ENCODE measurements around the gene CASTOR2. TPM values are rescaled to one million over a fixed set of nuclear protein-coding genes. Genes with fewer than 3 reads are reported as not detected.
"Not testable (repeated sequence)": the region's sequence is repeated elsewhere in the genome, so short reads cannot be mapped to it uniquely, and the experiment has no call there.

CASTOR2 gene
- total RNA-seq = 10 to 100 TPM; 14.3 to 48.4 (median 21.7) TPM
- 1 to 10 TPM in 2 of 3 donors, under 1 TPM in 1; 0.47 to 3.6 (median 2.0) TPM for polyA plus RNA-seq
- long read RNA-seq, donor 1, partial matches to known transcripts = 9 of 11 reads
- long read RNA-seq, donor 1, other reads (novel, unspliced or antisense) = 0 of 11 reads
- long read RNA-seq, donor 2, transcript CASTOR2-201 (9 exons, 1,257 nt) = major isoform, 6 of 26 reads
- long read RNA-seq, donor 2, partial matches to known transcripts = 20 of 26 reads
- long read RNA-seq, donor 2, other reads (novel, unspliced or antisense) = 0 of 26 reads
- long read RNA-seq, donor 3, partial matches to known transcripts = 0 of 1 reads
- long read RNA-seq, donor 3, other reads (novel, unspliced or antisense) = 0 of 1 reads
- long read RNA-seq, donor 4 = 0 reads
- long read RNA-seq, donor 5, partial matches to known transcripts = 0 of 5 reads
- long read RNA-seq, donor 5, other reads (novel, unspliced or antisense) = 1 of 5 reads
- long read RNA-seq, donor 6 = 0 reads
- long read RNA-seq, donor 7, partial matches to known transcripts = 0 of 3 reads
- long read RNA-seq, donor 7, other reads (novel, unspliced or antisense) = 0 of 3 reads
- long read RNA-seq, donor 8 = 0 reads
- long read RNA-seq, donor 9, partial matches to known transcripts = 5 of 5 reads
- long read RNA-seq, donor 9, other reads (novel, unspliced or antisense) = 0 of 5 reads
- long read RNA-seq, donor 10, partial matches to known transcripts = 8 of 9 reads
- long read RNA-seq, donor 10, other reads (novel, unspliced or antisense) = 0 of 9 reads

GRCh38 chr7:74964511-74965119 lies at the start of gene CASTOR2:
Gene CASTOR2 (plus strand): TSS chr7:74964705. CDS start chr7:74964986, 281 bp downstream.
- peak; percentile 64 to 93 (median 76) for DNase-seq

GRCh38 chr7:74922321-74922890 lies 42.1 kb upstream of the CASTOR2 start:
- intact Hi-C loops (cut with DNase I) = not testable (repeated sequence)
- 46 to 85% (median 68%) methylated on average over 4 to 8 of the region's 10 CpGs for WGBS, 4 donors

More at GRCh38 chr7:74964511-74965119, at the start of gene CASTOR2:
- H3K36me3 ChIP-seq (replicated peaks in 1 of 2); H3K4me1 ChIP-seq (replicated peaks in 1 of 2); H3K27me3 ChIP-seq; intact Hi-C loops (cut with DNase I); H3K9me3 ChIP-seq (replicated peaks in 1 of 3): not testable (repeated sequence)
- WGBS, 4 donors = 0 to 1% methylated on average over 11 of the region's 84 CpGs; no CpG with 5 or more reads in 2 of the 4 donors
- Histone ChIP-seq H3K27ac (peak within 1 kb of the TSS in 1 of 5 donors; percentile 29), H3K4me3 (peak within 1 kb of the TSS in 1 of 4 donors; percentile 34)

GRCh38 chr7:74923644-74924043 lies 40.9 kb upstream of the CASTOR2 start:
- H3K27ac ChIP-seq; intact Hi-C loops (cut with DNase I); H3K4me1 ChIP-seq (replicated peaks in 1 of 2); DNase-seq; H3K27me3 ChIP-seq; H3K36me3 ChIP-seq (replicated peaks in 1 of 2); H3K4me3 ChIP-seq; H3K9me3 ChIP-seq (replicated peaks in 1 of 3): not testable (repeated sequence)
- WGBS, 4 donors = 88 to 100% (median 95%) methylated on average over 1 of the region's 1 CpG

More at GRCh38 chr7:74922321-74922890, 42.1 kb upstream of the CASTOR2 start:
- H3K27me3 ChIP-seq; H3K4me1 ChIP-seq (replicated peaks in 1 of 2); DNase-seq; H3K4me3 ChIP-seq; H3K27ac ChIP-seq; H3K36me3 ChIP-seq (replicated peaks in 1 of 2); H3K9me3 ChIP-seq (replicated peaks in 1 of 3): not testable (repeated sequence)

GRCh38 chr7:74926968-74927367 lies 37.5 kb upstream of the CASTOR2 start:
- H3K4me1 ChIP-seq (replicated peaks in 1 of 2); H3K4me3 ChIP-seq; H3K9me3 ChIP-seq (replicated peaks in 1 of 3); H3K27ac ChIP-seq; H3K36me3 ChIP-seq (replicated peaks in 1 of 2); H3K27me3 ChIP-seq; DNase-seq; intact Hi-C loops (cut with DNase I): not testable (repeated sequence)
- no CpG with 5 or more reads among the region's 1 CpG for WGBS, 4 donors

- intact Hi-C loops (cut with DNase I); H3K36me3 ChIP-seq (replicated peaks in 1 of 2); H3K27ac ChIP-seq; H3K4me3 ChIP-seq; H3K4me1 ChIP-seq (replicated peaks in 1 of 2); DNase-seq; H3K27me3 ChIP-seq; H3K9me3 ChIP-seq (replicated peaks in 1 of 3): not testable (repeated sequence)
- WGBS, 4 donors = 91 to 100% methylated on average over 1 of the region's 6 CpGs; no CpG with 5 or more reads in 2 of the 4 donors
Observed at GRCh38 chr7:74931563-74932328, 32.8 kb upstream of the CASTOR2 start.

GRCh38 chr7:74939429-74939828 lies 25.1 kb upstream of the CASTOR2 start:
- H3K36me3 ChIP-seq (replicated peaks in 1 of 2); intact Hi-C loops (cut with DNase I); H3K4me1 ChIP-seq (replicated peaks in 1 of 2); DNase-seq; H3K4me3 ChIP-seq; H3K27ac ChIP-seq; H3K27me3 ChIP-seq; H3K9me3 ChIP-seq (replicated peaks in 1 of 3): not testable (repeated sequence)
- no CpG with 5 or more reads among the region's 2 CpGs for WGBS, 4 donors

- H3K36me3 ChIP-seq (replicated peaks in 1 of 2); H3K9me3 ChIP-seq (replicated peaks in 1 of 3); H3K4me3 ChIP-seq; H3K4me1 ChIP-seq (replicated peaks in 1 of 2); H3K27ac ChIP-seq; intact Hi-C loops (cut with DNase I); H3K27me3 ChIP-seq: not testable (repeated sequence)
- DNase-seq = peak in 3 of 7 donors; percentile 21 to 56 (median 37)
- WGBS, 4 donors = 69 to 90% (median 75%) methylated on average over 2 to 6 of the region's 9 CpGs; no CpG with 5 or more reads in 1 of the 4 donors
Observed at GRCh38 chr7:74941302-74942069, 23.0 kb upstream of the CASTOR2 start.

- H3K36me3 ChIP-seq (replicated peaks in 1 of 2); H3K27me3 ChIP-seq; H3K9me3 ChIP-seq (replicated peaks in 1 of 3); H3K4me3 ChIP-seq; H3K4me1 ChIP-seq (replicated peaks in 1 of 2); DNase-seq; intact Hi-C loops (cut with DNase I); H3K27ac ChIP-seq: not testable (repeated sequence)
- WGBS, 4 donors = 74 to 94% (median 91%) methylated on average over 3 to 4 of the region's 4 CpGs
Observed at GRCh38 chr7:74943923-74944322, 20.6 kb upstream of the CASTOR2 start.

- WGBS, 4 donors = no CpG with 5 or more reads among the region's 3 CpGs
- intact Hi-C loops (cut with DNase I) = not testable (repeated sequence)
Observed at GRCh38 chr7:74947741-74948140, 16.8 kb upstream of the CASTOR2 start.

More at GRCh38 chr7:74947741-74948140, 16.8 kb upstream of the CASTOR2 start:
- not testable (repeated sequence) for H3K27ac ChIP-seq; H3K36me3 ChIP-seq (replicated peaks in 1 of 2); H3K4me3 ChIP-seq; H3K27me3 ChIP-seq; DNase-seq; H3K4me1 ChIP-seq (replicated peaks in 1 of 2); H3K9me3 ChIP-seq (replicated peaks in 1 of 3)

Data from adrenal gland (tissue), 19 donors.